Tongue (tissue), 2 donors: ENCODE measurements around the gene CUL4A. TPM values are rescaled to one million over a fixed set of nuclear protein-coding genes. Genes with fewer than 3 reads are reported as not detected.
A peak's percentile ranks its signal among the peaks of the same experiment; 100 is the strongest.

Experiments used
- DNase-seq: peaks from one replicate; pipeline ENCODE4 v3.0.0-alpha.2; 2015
- total RNA-seq: library from RNA; depleted of rRNA; stranded (reverse); fragments of >200 nt; gene quantifications from one replicate; pipeline ENCODE4 v1.2.3, GENCODE V29; 2014

The CUL4A gene
- total RNA-seq, 1 donor from 2014 or later, result 198 TPM

DNA sequence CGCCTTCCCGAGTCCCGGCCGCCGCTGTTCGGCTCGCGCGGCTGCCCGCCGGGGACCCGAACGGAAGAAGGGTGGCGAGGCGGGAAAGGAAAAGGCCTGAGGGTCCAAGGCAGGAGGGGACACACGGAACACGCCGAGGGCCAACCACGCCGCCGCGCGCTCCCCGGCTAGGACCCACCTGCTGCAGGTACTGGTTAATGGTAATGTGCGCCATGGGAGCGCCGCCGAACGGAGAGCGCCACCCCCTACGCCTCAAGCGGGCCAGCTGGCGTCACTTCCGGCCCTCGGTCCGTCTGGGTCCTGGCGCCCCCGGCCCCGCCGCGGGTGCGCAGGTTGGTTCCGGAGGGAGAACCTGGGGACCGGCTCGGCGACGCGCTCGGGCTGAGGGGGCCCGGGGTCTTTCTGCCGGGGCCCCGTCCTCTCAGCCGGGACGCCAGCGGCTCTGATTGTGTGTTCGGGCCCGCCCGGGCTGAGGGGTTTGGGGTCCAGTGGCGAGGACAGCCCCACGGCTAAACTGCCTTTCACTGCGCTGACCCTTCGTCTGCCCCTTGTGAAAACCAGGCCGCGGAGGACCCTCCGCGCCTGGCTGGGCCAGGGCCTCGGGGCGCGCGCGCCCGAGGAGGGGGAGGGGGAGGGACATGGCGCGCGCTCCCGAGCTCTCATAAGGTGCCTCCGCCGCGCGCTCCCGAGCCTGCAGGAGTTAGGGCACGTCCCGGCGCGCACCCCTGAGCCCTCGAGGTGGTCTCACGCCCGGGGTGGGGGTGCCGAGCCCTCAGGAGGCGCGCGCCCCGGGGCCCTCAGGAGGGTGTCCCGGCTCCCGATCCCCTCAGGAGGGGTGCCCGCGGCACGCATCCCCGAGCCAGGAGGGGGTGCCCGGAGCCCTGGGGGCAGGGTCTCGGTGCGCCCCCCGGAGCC lies 735 bp upstream of the CUL4A start, which contains the start of gene PCID2:
Gene PCID2 (minus strand): TSS at position 249 of the 915 bp plus-strand sequence. CDS start 35 bp downstream, at position 214.
- DNase-seq, result peak; percentile 97

DNA sequence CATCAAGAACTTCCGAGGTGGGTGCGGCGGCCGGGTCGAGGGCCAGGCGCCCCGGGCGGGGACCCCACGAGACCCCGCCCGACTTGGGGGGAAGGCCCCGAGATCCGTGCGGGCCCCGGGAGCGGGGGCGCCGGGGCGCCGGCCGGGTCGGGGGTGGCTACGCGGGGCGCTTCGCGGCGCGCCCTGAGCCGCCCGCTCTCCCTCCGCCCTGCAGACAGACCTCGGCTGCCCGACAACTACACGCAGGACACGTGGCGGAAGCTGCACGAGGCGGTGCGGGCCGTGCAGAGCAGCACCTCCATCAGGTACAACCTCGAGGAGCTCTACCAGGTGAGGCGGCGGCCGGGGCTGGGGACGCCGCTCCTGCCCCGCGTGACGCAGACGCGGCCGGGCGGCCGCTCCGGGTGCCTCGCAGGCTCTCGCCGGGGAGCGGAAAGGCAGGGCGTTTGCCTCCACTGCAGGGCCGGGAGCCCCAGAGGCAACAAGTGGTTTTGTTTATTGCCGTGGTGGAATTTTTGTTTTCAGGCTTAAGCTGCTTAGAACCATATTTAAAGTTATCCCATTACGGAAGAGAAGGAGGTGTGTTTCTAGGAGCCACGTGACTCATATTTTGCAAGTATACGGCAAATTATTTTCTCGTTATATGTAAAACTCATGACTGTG lies 477 bp downstream of the CUL4A start:
- peak; percentile 59 for DNase-seq

DNA sequence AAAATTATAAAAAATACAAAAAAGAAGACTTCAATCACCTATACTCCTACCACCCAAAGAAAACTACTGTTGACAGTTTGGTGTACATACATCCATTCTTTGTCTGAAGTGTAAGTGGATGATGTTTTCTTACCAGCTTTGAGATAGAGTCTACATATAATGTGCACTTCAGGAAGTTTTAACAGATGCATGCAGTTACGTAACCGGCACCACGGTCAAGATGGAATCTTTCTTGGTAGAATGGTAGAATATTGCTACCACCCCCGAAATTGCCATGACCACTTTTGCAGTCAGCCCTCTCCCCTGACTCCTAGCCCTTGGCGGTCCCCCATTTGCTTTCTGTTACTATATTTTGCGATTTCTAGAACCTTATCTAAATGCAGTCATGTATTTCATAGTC lies 1.4 kb downstream of the CUL4A start:
- DNase-seq, result no peak

DNA sequence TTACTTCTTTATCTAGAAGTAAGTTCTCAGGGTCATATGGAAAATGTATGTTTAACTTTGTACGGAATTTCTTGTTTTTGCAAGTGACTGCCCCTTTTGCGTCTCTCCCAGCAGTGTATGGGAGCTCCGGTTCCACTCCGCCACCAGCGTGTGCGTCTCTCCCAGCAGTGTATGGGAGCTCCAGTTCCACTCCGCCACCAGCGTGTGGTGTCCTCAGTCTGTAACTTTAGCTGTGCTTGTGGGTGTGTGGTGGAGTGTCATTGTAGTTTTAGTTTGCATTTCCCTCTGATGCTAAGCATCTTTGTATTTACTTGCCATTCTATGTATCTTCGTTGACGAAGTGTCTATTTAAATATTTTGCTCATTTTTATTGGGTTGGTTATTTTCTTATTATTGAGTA lies 2.4 kb downstream of the CUL4A start:
- no peak for DNase-seq

DNA sequence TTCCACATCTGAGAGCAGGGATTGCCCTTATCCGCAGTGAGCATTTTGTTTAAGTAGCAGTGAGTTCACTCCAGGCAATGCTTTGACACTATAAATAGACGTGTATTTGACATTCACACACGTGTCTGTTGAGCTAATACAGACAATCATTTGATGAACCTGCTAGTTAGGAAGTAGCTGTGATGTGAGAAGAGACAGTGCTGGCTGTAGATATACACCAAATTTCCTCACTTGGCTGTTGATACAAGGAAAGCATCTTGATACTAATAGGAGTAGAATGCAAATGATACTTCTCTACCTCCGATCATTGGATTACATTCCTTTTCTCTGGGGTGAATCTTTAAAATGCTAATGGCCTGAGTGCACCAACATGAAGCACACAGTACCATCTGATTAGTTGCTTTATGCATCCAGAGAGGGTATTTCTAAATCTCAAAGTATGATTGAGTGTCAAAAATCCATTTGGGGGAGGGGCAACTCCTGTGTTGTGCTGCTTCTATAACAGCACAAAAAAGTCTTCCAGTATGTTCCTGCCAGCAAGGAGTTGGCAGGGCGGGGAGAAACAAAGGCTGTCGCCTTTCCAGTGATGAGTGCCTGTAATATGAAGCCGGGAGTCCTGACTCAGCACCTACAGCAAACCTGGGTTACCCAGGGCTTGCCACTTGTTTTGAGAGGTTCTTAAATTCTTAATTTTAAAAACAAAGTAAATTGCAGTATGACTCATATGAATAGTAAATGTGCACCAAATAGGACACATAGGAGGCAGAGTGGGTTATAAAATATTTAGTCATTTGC lies 7.0 kb downstream of the CUL4A start:
- DNase-seq, result no peak

DNA sequence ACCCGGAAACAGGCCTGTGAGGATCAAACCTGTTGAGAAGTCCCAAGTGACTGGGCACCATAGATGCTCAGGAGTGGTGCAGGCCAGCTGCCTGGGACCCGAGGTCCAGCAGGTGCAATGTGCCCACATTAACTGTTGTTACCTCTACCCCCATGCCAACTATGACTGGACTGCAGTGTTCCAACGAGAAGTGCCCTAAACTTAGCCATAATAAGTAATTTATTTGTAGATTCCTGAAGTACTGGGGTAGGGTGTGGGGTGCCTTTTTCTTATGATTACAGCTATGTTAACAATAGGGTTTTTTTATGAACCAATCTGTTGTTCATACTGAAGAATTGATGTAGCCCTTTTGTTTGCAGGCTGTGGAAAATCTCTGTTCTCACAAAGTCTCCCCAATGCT lies 9.2 kb downstream of the CUL4A start:
- DNase-seq, result no peak

DNA sequence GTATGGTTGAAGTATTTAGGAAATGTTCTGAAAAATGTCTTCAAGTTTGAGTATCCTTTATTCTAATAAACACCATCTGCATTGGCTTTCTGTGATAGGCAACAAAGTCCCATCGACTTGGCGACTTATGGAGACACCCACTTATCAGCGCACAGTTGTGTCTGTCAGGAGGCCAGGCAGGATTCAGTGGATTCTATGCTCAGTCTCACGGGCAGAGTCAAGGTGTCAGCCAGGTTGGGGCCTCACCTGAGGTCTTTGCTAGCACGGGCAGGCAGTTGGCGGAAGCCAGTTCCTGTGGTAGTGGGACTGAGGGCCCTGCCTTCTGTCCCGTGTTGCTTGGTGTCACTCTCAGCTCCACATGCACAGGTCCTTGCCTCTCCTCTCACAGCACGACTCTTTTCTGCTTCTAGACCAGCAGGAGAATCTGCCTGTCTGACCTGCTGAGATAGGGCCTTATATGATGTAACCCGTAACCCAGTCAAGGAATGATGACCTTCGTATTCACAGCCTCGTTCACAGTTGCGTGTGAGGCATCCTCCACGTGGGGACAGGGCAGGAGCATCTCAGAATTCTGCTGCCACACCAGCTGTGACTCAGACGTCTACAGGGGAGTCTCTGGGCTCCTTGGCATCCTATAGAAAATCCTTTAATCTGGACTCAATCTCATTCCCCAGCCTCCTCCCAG lies 10.0 kb downstream of the CUL4A start:
- DNase-seq, result no peak

DNA sequence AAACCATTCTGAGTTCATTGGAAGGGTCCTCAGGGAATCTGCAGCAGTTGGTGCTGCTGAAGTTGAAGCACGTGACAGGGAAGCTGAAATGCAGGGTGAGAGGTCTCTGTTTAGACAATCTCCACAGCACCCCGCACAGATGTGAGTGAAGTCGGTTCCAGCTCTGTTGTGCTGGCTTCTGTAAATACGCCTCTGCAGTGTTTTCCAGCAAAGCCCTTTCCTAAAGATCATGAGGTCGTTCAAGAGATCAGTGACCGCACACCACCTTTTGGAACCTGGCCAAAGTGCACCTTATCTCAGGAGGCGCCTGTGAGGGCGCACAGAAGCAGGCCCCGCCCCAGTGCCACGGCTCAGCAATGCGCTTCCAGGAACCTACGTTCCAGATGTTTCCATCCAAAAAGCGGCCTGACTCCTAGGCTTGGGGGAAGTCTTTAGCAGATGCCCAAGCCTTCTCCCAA lies 10.8 kb downstream of the CUL4A start:
- no peak for DNase-seq

DNA sequence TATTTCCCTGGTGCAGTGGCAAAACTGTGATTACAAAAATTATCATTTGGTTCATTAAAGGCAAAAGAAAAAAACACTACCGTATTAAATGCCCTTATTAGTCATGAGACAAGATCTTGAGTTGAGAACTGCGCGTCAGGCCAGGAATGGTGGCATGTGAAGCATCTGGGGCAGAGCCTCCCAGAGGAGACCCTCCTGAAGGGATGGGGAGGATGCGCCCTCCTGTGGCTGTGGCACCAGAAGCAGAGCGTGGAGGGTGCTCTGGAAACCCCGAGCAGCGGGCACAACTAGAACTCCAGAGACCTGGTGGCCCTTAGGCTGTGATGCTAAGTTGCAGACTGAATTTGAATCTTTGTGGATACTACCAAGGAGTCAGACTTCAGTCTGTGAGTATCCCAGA lies 11.5 kb downstream of the CUL4A start:
- DNase-seq, result no peak

DNA sequence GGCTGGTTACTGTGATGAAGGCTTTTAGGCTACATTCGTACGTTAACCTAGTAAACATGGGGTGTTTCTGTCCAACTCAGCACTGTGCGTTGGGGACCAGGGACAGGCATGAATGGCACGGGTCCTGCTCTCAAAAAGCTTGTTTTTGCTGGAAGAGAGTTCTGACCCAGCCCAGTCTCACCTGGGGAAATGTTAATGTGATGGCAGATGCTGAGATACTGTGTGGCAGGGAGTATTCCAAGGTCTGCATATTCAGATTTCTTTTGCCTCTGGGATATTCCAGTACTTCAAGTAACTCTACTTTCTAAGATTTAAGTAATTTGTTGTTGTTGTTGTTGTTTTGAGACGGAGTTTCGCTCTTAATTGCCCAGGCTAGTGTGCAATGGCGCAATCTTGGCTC lies 13.7 kb downstream of the CUL4A start:
- DNase-seq, result no peak

DNA sequence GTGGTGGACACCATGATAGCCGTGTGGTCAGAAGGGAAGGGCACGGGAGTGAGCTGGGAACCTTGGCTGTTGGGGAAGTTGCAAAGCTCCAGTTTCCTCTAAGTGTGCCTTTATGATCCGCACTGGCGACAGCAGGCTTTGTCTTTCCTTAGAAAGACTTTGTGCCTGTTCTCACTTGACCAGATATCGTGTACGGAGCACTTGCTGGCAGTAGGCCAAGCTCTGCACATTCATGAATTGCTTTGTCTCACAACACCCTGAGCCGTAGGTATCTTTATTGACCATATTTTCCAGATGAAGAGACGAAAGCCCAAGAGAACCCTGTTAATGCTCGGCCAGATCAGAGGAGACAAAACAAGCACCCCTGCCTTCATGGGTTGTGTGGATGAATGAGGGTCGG lies 15.1 kb downstream of the CUL4A start:
- peak; percentile 49 for DNase-seq

DNA sequence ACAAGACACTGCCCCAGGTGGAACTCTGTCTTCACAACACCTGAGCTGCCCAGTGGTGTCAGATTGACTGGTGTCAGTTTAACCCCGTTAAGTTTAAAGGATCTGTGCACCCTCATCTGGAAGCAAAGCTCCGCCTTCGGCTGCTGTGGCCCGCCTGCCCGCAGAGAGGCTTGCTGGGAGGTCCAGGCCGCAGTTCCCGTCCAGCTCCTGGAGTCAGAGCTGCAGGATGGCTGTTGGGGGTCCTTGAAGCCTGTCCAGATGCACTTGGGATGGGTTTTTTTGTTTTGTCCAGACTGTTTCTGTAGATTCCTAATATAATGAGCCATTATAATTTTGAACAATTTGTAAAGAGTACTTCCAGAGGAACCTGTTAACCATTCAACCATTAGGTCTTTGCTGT lies 16.1 kb downstream of the CUL4A start:
- DNase-seq, result no peak

DNA sequence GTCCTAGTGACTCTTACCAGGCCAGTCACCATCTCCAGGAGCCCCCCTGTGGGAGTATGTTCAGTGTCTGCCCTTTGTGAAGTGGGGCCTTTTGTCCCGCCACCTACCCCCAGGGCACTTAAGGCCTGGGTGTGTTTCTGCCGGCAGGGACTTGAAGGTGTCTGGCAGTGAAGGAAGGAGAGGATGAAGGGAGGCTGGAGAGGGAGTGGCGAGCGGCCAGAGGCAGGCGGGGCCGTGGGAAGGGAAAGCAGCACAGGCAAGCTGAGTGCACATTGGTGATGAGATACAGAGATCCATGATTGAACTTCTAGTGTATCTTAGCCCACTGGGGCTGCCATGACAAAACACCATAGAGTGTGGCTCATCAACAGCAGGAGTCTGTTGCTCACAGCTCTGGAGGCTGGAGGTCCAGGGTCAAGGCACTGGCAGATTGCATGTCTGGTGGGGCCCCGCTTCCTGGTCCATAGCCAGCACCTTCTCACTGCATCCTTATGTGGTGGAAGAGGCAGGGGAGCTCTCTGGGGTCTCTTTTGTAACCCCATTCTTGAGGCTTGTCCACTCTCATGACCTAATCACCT lies 17.5 kb downstream of the CUL4A start:
- DNase-seq, result no peak

DNA sequence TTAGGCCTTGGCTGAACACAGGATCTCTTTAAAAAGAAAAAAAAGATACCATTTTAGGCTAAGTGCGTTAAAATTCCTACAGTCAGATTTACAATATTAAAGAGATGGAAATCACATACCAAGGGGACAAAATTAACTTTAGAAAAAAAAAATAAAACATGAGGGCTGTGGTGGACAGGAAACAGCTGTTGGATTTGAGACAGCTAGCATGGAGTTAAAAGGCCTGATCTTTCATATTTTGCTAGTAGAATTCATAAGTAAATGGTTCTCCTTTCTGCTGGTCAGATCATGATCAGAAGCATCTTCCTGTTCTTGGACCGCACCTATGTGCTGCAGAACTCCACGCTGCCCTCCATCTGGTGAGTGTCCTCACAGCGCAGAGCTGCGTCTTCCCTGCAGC lies 19.7 kb downstream of the CUL4A start:
- no peak for DNase-seq

DNA sequence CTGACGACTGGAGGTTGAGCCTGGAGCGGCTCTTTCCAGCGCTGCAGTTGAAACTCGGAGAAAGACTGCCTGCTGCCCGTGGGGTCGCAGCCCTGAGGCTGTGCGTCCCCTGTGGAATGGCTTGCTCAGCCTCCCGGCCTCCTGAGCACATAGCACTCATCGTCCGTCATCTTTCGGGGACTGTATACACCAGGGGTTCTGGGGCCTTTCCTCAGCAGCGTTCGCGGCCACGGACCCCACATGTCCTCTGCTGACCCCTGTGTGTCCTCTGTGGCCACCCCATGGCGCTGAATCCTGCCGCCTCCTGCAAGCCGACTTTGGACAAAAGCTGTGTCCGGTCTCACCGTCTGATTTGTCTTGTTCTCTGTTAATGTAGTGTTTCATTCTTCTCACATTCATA lies 20.4 kb downstream of the CUL4A start:
- no peak for DNase-seq

DNA sequence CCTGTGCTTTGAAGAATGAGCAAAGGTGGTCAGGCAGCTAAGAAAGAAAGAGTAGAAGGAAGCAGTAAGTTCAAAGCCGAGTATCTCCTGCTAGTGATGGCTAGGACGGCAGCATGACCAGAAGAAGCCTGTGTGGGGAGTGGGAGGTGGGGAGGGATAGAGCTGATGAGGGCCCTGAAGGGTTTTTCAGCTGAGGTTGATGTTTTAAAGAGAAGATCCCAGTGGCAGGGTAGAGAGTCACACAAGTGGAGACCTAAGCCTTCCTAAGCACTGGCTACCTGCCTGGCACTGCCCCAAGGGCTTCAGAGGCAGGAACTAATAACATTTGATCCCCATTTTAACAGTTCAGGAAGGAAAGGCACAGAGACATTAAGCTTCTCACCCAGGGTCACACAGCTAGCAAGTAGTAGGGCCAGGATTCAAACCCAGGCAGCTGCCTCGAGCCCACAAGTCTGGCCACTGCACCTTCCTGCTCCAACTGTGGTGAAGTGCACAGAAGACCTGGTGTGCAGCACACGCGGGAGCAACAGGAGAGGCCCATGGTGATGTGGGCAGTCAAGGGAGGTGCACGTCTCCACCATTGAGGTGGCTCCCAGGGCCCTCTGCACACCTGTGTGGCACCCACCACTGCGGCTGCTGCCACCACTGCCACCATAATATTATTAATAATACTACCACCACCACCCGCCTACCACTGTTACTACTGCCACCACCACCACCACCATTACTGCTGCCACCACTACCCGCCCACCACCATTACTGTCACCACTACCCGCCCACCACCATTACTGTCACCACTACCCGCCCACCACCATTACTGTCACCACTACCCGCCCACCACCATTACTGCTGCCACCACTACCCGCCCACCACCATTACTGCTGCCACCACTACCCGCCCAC lies 22.1 kb downstream of the CUL4A start:
- DNase-seq, result no peak

DNA sequence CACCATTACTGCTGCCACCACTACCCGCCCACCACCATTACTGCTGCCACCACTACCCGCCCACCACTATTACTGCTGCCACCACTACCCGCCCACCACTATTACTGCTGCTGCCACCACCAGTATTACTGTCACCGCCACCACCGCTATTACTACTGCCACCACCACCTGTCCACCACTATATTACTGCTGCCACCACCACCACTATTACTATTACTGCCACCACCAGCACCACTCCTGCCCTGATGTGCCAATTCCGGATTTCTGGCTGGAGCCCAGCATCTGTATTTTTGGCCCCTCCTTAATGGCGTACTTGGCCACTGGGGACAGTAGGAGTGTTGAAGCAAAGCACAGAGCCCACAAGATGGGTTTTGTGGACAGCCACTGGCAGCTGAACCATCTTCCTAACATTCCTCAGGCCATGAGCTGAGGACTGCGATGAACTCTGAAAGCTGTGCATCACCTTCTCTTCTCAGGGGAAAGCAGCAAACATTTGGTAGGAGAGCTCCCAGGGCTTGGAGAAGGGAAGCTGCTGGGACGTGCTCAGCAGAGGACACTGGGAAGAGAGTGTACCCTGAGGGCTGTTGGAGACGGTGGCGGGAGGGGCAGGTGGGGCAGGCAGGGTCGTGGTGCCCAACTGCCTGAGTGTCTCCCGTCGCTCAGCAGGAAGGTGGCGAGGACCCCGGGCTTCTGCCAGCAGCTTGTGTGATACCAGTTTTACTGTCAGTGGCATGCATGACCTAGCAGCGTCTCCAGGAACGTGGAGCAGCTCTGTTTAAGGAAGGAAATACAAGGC lies 23.0 kb downstream of the CUL4A start:
- DNase-seq, result no peak

DNA sequence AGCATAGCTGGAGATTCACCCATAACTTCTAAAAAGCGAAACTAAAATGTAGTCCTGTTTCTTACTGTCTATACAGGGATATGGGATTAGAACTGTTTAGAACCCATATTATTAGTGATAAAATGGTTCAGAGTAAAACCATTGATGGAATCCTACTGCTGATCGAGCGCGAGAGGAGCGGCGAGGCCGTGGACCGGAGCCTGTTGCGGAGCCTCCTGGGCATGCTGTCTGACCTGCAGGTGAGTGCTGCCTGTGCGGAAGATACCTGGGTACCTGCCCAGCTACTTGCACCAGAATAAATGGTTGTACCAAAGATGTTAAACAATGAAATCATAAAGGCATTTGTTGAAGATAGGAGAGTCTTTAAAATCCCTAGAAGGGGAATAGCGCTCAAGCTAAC lies 23.7 kb downstream of the CUL4A start:
- no peak for DNase-seq

DNA sequence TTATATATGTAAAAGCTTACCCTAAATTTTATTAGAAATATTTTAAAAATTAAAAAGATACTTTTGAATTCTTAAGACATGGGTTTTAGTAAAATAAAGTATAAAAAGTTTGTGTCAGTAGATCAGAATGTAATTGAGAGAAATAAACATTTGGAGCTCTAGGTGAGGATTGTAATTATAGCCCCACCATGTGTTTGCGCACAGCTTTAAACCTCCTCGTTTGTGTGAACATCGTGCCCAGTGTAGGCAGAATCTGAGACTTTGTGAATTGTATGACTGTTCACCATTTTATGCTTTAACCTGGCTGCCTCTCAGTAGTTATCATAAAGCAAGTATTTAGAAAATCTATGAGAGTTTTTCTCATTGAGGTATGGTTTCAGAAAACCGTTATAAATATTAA lies 29.1 kb downstream of the CUL4A start:
- no peak for DNase-seq

DNA sequence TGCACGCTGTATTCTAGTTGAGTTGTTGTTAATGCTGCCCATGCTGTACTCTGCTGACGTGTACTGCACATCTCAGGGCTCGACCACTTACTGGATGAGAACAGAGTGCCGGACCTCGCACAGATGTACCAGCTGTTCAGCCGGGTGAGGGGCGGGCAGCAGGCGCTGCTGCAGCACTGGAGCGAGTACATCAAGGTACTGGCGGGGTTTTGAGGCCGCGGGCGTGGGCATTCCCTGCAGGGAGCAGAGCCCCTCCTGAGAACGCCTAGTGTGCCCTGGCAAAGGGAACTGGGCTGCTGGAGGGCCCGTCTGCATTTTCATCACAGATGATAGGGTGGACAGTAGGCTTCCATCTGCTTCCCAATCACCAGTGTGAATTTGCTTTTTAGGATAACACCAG lies 29.9 kb downstream of the CUL4A start:
- no peak for DNase-seq
